Astrocyte (in vitro differentiated cells and primary cell): ENCODE measurements around the gene PPP1R14D. TPM values are rescaled to one million over a fixed set of nuclear protein-coding genes. Genes with fewer than 3 reads are reported as not detected.

ENCODE experiments used
- DNase-seq: peaks from one replicate; pipeline ENCODE4 v3.0.0-alpha.2; 2010; ENCODE audit warnings: low read depth
- FAIRE-seq: peaks from 2 replicates; lab custom pipeline; 2011; peaks lifted over from hg19 to GRCh38; lab: Jason Lieb, UNC
- H2AFZ ChIP-seq: 2 replicates; pipeline ENCODE4 v1.6.0; 2012; ENCODE audit warnings: low read depth, low read length, inconsistent platforms
- H3K27ac ChIP-seq: 2 replicates; pipeline ENCODE4 v1.5.1; 2011; ENCODE audit warnings: low read depth, low read length, inconsistent platforms
- H3K27me3 ChIP-seq: 2 replicates; pipeline ENCODE4 v1.6.0; 2011; ENCODE audit warnings: low read length, inconsistent platforms; ENCODE audit not compliant: insufficient read depth
- H3K36me3 ChIP-seq: 2 replicates; pipeline ENCODE4 v1.5.1; 2011; ENCODE audit warnings: low read length, inconsistent platforms; ENCODE audit not compliant: insufficient read depth
- H3K4me1 ChIP-seq: 2 replicates; pipeline ENCODE4 v1.5.1; 2011; ENCODE audit warnings: low read length, inconsistent platforms; ENCODE audit not compliant: insufficient read depth
- H3K4me2 ChIP-seq: 2 replicates; pipeline ENCODE4 v1.6.0; 2012; ENCODE audit warnings: low read length, inconsistent platforms
- H3K4me3 ChIP-seq: 2 replicates; pipeline ENCODE4 v1.5.1; 2011; ENCODE audit warnings: low read depth, mild to moderate bottlenecking, low read length, inconsistent platforms; ENCODE audit not compliant: insufficient read depth
- H3K79me2 ChIP-seq: 2 replicates; pipeline ENCODE4 v1.6.0; 2012; ENCODE audit warnings: mild to moderate bottlenecking, low read length, inconsistent platforms; ENCODE audit not compliant: insufficient read depth
- H3K9ac ChIP-seq: 2 replicates; pipeline ENCODE4 v1.6.0; 2012; ENCODE audit warnings: mild to moderate bottlenecking, low read length, inconsistent platforms
- H3K9me3 ChIP-seq: 2 replicates; pipeline ENCODE4 v1.5.1; 2012; ENCODE audit warnings: low read depth, mild to moderate bottlenecking, low read length, inconsistent platforms; ENCODE audit not compliant: insufficient read depth
- H4K20me1 ChIP-seq: 2 replicates; pipeline ENCODE4 v1.6.0; 2012; ENCODE audit warnings: low read length, inconsistent platforms; ENCODE audit not compliant: insufficient read depth
- H3K27ac Mint-ChIP-seq: one replicate; pipeline ENCODE4 v1.8.0; 2021; ENCODE audit warnings: mild to moderate bottlenecking, mixed read lengths; ENCODE audit not compliant: unreplicated experiment
- H3K27me3 Mint-ChIP-seq: one replicate; pipeline ENCODE4 v1.8.0; 2021; ENCODE audit warnings: low read depth, mixed read lengths; ENCODE audit not compliant: unreplicated experiment
- H3K36me3 Mint-ChIP-seq: one replicate; pipeline ENCODE4 v1.8.0; 2021; ENCODE audit warnings: low read depth, mixed read lengths; ENCODE audit not compliant: unreplicated experiment
- H3K4me1 Mint-ChIP-seq: one replicate; pipeline ENCODE4 v1.8.0; 2021; ENCODE audit warnings: low read depth, mixed read lengths; ENCODE audit not compliant: unreplicated experiment
- H3K4me3 Mint-ChIP-seq: one replicate; pipeline ENCODE4 v1.8.0; 2021; ENCODE audit warnings: mild to moderate bottlenecking, moderate library complexity, mixed read lengths; ENCODE audit not compliant: unreplicated experiment
- H3K9me3 Mint-ChIP-seq: one replicate; pipeline ENCODE4 v1.8.0; 2021; ENCODE audit warnings: mild to moderate bottlenecking, mixed read lengths; ENCODE audit not compliant: unreplicated experiment
- CTCF ChIP-seq: IDR thresholded peaks from 2 replicates; pipeline ENCODE4 v1.5.1; 2011; ENCODE audit warnings: low read depth, mild to moderate bottlenecking, inconsistent platforms, low read length, moderate library complexity; ENCODE audit not compliant: insufficient read depth
- EZH2 ChIP-seq: IDR thresholded peaks from 2 replicates; pipeline ENCODE4 v1.6.1; 2012; ENCODE audit warnings: mild to moderate bottlenecking, low read length, inconsistent platforms; ENCODE audit not compliant: insufficient read depth
- total RNA-seq: library from RNA; stranded (reverse); gene quantifications from 2 replicates; pipeline ENCODE4 v1.2.1, GENCODE V29; 2021

PPP1R14D gene
- total RNA-seq, 1 donor from 2014 or later, result not detected

GRCh38 chr15:40812721-40813425, 15.6 kb downstream of the PPP1R14D start:
- Histone ChIP-seq H2AFZ (no peak overlapping the region), H3K79me2 (peaks cover 11% of the 10 kb centered on the region), H3K4me3 (no peak overlapping the region), H3K4me1 (peaks cover 7% of the 10 kb centered on the region), H4K20me1 (no peaks in the 10 kb centered on the region), H3K9me3 (no peaks in the 10 kb centered on the region), H3K9ac (no peak overlapping the region), H3K27ac (no peak overlapping the region), H3K36me3 (peaks cover 4% of the 10 kb centered on the region), H3K4me2 (no peak overlapping the region), H3K27me3 (no peaks in the 10 kb centered on the region)
- no peaks in the 10 kb centered on the region for H3K9me3 Mint-ChIP-seq
- TF ChIP-seq EZH2 (no peak), CTCF (no peak)
- FAIRE-seq (no peak), DNase-seq (no peak)
- H3K27ac Mint-ChIP-seq, result no peak overlapping the region
- H3K36me3 Mint-ChIP-seq, result peaks cover 24% of the 10 kb centered on the region
- H3K27me3 Mint-ChIP-seq, result no peaks in the 10 kb centered on the region
- H3K4me3 Mint-ChIP-seq, result no peak overlapping the region
- peaks cover 10% of the 10 kb centered on the region for H3K4me1 Mint-ChIP-seq

- no peak for TF ChIP-seq CTCF
- TF ChIP-seq EZH2, result no peak
- H3K36me3 ChIP-seq, result peaks cover 4% of the 10 kb centered on the region
- H3K4me2 ChIP-seq, result peak overlapping the region; percentile 88
- peaks cover 10% of the 10 kb centered on the region for H3K36me3 Mint-ChIP-seq
- H2AFZ ChIP-seq, result no peak overlapping the region
- H3K79me2 ChIP-seq, result peaks cover 33% of the 10 kb centered on the region
- peak overlapping the region; percentile 40 for H3K4me3 Mint-ChIP-seq
- H3K4me1 ChIP-seq, result peaks cover 14% of the 10 kb centered on the region
- no peaks in the 10 kb centered on the region for H3K9me3 ChIP-seq
- H3K4me3 ChIP-seq, result no peak overlapping the region
- H4K20me1 ChIP-seq, result no peaks in the 10 kb centered on the region
- no peaks in the 10 kb centered on the region for H3K27me3 ChIP-seq
- no peak overlapping the region for H3K9ac ChIP-seq
- H3K27ac ChIP-seq, result no peak overlapping the region
- peak overlapping the region; percentile 18 for H3K27ac Mint-ChIP-seq
- H3K27me3 Mint-ChIP-seq, result no peaks in the 10 kb centered on the region
- FAIRE-seq (no peak), DNase-seq (no peak)
- H3K9me3 Mint-ChIP-seq, result no peaks in the 10 kb centered on the region
- peaks cover 8% of the 10 kb centered on the region for H3K4me1 Mint-ChIP-seq
Observed at GRCh38 chr15:40808861-40809450, 19.6 kb downstream of the PPP1R14D start.
